ENCODE measurements around the gene TSEN34.

Gene TSEN34

DNA sequence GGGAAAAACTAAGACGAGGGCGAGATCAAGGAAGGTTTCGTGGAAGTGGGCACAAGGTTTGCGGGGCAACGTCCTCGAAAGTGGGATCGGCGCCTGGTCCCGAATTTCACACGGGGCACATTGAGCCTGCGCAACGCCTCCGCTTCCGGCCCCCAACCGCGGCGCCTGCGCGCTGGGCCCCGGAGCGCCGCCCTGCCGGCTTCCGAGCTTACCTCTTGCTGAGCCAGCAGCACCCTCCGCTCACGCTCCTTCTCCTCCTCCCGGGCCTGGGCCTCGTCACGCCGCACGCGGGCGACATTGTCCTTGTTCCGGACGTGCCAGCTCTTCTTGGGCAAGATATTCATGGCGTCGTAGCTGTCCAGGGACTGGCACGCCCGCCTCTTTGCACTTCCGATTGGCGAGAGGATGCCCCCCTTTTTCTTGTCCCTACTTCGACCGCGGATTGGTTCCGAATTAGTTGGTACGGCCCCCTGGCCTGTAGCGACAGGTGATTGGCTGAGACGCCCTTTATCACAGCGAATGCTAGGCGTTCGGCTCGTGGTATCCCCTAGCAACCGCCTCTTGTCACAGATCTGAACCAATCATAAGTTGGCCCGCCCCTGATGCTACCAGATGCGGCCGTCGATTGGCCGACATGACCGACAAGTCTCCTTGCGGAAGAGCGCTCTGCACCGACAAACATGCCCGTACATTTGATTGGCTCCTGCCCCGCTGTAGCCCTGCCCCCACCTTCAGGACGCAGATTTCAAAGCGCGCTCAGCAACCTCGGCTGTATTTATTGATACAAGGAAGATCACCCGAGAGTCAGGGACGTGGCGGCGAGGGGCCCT lies 31.5 kb upstream of the TSEN34 start, which contains the start of gene LENG1:
Gene LENG1 (minus strand): TSS at position 370 of the 830 bp plus-strand sequence. CDS start 26 bp downstream, at position 344.
- Histone ChIP-seq H3K4ac (ENCODE audit: low read depth in 1 of 2, low read length in 2 of 2) (peak within 1 kb of the TSS; percentile 86 to 97), H2AK5ac (ENCODE audit: low read length, severe bottlenecking) (peak within 1 kb of the TSS; percentile 1), H2BK12ac (ENCODE audit: low read length in 2 of 2) (peak within 1 kb of the TSS in 1 of 2 experiments; percentile 92), H2BK120ac (ENCODE audit: low read depth, low read length) (peak within 1 kb of the TSS; percentile 75), H3K36me3 (ENCODE audit: control insufficient read depth in 1 of 2, insufficient read depth in 2 of 2, low read depth in 1 of 2, low read length in 2 of 2) (peaks cover 33 to 38% of the 10 kb centered on the region in 2 experiments), H3K9ac (ENCODE audit: low read length) (peak within 1 kb of the TSS; percentile 94), H3K18ac (ENCODE audit: low read depth in 1 of 2, low read length in 2 of 2) (peak within 1 kb of the TSS; percentile 97 to 99), H3K79me1 (replicated peaks; ENCODE audit: low read length, poor library complexity, severe bottlenecking) (peaks cover 37% of the 10 kb centered on the region), H3K4me2 (ENCODE audit: low read length, poor library complexity, severe bottlenecking) (peak within 1 kb of the TSS; percentile 89), H2AFZ (ENCODE audit: low read depth, low read length) (peak within 1 kb of the TSS; percentile 81), H3K9me3 (ENCODE audit: control insufficient read depth, low read length) (no peaks in the 10 kb centered on the region), H3K27me3 (ENCODE audit: control insufficient read depth in 1 of 2, insufficient read depth in 1 of 2, low read length in 2 of 2) (peaks cover 0 to 2% of the 10 kb centered on the region in 2 experiments), H4K91ac (ENCODE audit: low read length) (peak within 1 kb of the TSS; percentile 96), H3K4me1 (ENCODE audit: control insufficient read depth, insufficient read depth, low read depth, low read length) (peaks cover 23% of the 10 kb centered on the region), H3K23ac (ENCODE audit: low read length in 2 of 2) (peak within 1 kb of the TSS in 1 of 2 experiments; percentile 98), H4K8ac (ENCODE audit: low read length) (peak within 1 kb of the TSS; percentile 86), H3K14ac (ENCODE audit: low read length in 2 of 2) (peak within 1 kb of the TSS in 1 of 2 experiments; percentile 99), H3K4me3 (ENCODE audit: insufficient read depth in 1 of 2, low read depth in 1 of 2, low read length in 2 of 2) (peak within 1 kb of the TSS; percentile 91 to 92), H3K27ac (ENCODE audit: low read length, poor library complexity, severe bottlenecking) (peak within 1 kb of the TSS; percentile 98), H2BK15ac (ENCODE audit: low read depth, poor library complexity, severe bottlenecking) (peak within 1 kb of the TSS; percentile 75), H2BK5ac (ENCODE audit: low read depth, low read length, poor library complexity, severe bottlenecking) (peak within 1 kb of the TSS; percentile 94)
- under 1% methylated on average over 72 of the region's 72 CpGs for WGBS
- peak; percentile 100 for DNase-seq

DNA sequence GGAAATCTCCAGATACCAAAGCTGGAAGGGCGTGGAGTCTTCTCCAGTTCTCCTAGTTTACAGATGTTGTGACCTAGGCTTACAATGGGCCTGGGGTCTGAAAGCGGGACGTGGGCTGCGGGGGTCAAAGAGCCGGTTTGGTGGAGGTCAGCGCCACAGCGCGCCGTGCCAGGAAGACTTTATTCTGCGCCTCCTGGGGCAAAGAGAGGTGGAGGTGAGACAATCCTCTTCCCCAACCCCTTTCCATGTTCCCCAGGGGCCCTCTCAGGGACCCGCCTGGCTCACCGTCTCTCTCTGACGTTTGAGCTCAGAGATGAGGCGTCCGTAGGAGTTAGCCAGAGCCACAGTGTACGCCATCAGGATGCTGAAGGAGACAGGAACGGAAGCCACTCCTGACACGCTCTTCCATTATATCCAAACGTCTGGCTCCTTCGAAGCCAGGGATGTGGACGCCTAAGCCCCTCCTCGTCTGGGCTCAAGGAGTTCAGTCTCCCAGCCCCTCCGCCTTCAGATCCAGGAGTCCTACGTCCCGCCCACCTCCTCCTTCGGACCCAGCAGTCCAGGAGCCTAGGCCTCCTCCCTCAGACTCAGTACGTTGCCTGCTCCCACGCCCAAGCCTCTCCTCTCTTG lies 30.8 kb upstream of the TSEN34 start:
- peak overlapping the region in 1 of 2 experiments; percentile 59 for H3K18ac ChIP-seq (ENCODE audit: low read depth in 1 of 2, low read length in 2 of 2)
- no peak overlapping the region for H2BK12ac ChIP-seq (ENCODE audit: low read length in 2 of 2)
- H2BK120ac ChIP-seq (ENCODE audit: low read depth, low read length), result no peak overlapping the region
- H3K36me3 ChIP-seq (ENCODE audit: control insufficient read depth in 1 of 2, insufficient read depth in 2 of 2, low read depth in 1 of 2, low read length in 2 of 2), result peaks cover 27 to 31% of the 10 kb centered on the region in 2 experiments
- peaks cover 0 to 9% of the 10 kb centered on the region in 2 experiments for H3K27me3 ChIP-seq (ENCODE audit: control insufficient read depth in 1 of 2, insufficient read depth in 1 of 2, low read length in 2 of 2)
- peak overlapping the region; percentile 41 for H2BK15ac ChIP-seq (ENCODE audit: low read depth, poor library complexity, severe bottlenecking)
- peak overlapping the region; percentile 90 for H3K9ac ChIP-seq (ENCODE audit: low read length)
- no peak overlapping the region for H3K14ac ChIP-seq (ENCODE audit: low read length in 2 of 2)
- H3K27ac ChIP-seq (ENCODE audit: low read length, poor library complexity, severe bottlenecking), result peak overlapping the region; percentile 50
- no peak overlapping the region for H2BK5ac ChIP-seq (ENCODE audit: low read depth, low read length, poor library complexity, severe bottlenecking)
- H2AFZ ChIP-seq (ENCODE audit: low read depth, low read length), result peak overlapping the region; percentile 65
- H2AK5ac ChIP-seq (ENCODE audit: low read length, severe bottlenecking), result no peak overlapping the region
- peak overlapping the region; percentile 89 for H3K4me2 ChIP-seq (ENCODE audit: low read length, poor library complexity, severe bottlenecking)
- peak overlapping the region; percentile 56 for H4K91ac ChIP-seq (ENCODE audit: low read length)
- peak; percentile 71 for DNase-seq
- H3K4ac ChIP-seq (ENCODE audit: low read depth in 1 of 2, low read length in 2 of 2), result peak overlapping the region in 1 of 2 experiments; percentile 64
- no peak overlapping the region for H3K23ac ChIP-seq (ENCODE audit: low read length in 2 of 2)
- 3% methylated on average over 27 of the region's 28 CpGs for WGBS
- H3K4me1 ChIP-seq (ENCODE audit: control insufficient read depth, insufficient read depth, low read depth, low read length), result peaks cover 25% of the 10 kb centered on the region
- H4K8ac ChIP-seq (ENCODE audit: low read length), result peak overlapping the region; percentile 43
- peak overlapping the region; percentile 57 to 90 for H3K4me3 ChIP-seq (ENCODE audit: insufficient read depth in 1 of 2, low read depth in 1 of 2, low read length in 2 of 2)
- peaks cover 33% of the 10 kb centered on the region for H3K79me1 ChIP-seq (replicated peaks; ENCODE audit: low read length, poor library complexity, severe bottlenecking)
- no peaks in the 10 kb centered on the region for H3K9me3 ChIP-seq (ENCODE audit: control insufficient read depth, low read length)

DNA sequence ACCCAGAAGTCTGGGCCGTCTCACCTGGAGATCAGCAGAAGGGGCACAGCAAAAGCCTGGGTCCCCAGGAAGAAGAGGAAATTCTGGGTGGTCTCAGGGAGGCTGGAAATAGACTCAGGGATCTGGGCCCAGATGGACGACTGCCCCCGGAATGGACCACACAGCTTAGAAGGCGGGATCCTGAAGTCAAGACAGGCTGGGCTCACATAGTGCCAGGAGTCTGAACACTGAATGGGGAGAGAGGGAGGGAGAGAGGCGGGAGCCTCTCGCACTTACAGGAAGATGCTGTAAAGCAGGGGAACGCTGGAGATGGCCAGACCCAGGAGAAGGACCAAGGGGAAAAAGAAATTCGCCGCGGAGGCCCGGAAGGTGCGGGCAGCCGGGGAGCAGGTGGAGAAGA lies 30.3 kb upstream of the TSEN34 start:
- Histone ChIP-seq H3K23ac (ENCODE audit: low read length in 2 of 2) (no peak overlapping the region), H2BK15ac (ENCODE audit: low read depth, poor library complexity, severe bottlenecking) (no peak overlapping the region), H2BK5ac (ENCODE audit: low read depth, low read length, poor library complexity, severe bottlenecking) (no peak overlapping the region), H3K4ac (ENCODE audit: low read depth in 1 of 2, low read length in 2 of 2) (no peak overlapping the region), H3K14ac (ENCODE audit: low read length in 2 of 2) (no peak overlapping the region), H3K27me3 (ENCODE audit: control insufficient read depth in 1 of 2, insufficient read depth in 1 of 2, low read length in 2 of 2) (peaks cover 0 to 15% of the 10 kb centered on the region in 2 experiments), H3K79me1 (replicated peaks; ENCODE audit: low read length, poor library complexity, severe bottlenecking) (peaks cover 32% of the 10 kb centered on the region), H3K9me3 (ENCODE audit: control insufficient read depth, low read length) (no peaks in the 10 kb centered on the region), H2BK12ac (ENCODE audit: low read length in 2 of 2) (no peak overlapping the region), H3K9ac (ENCODE audit: low read length) (peak overlapping the region; percentile 90), H3K36me3 (ENCODE audit: control insufficient read depth in 1 of 2, insufficient read depth in 2 of 2, low read depth in 1 of 2, low read length in 2 of 2) (peaks cover 24 to 26% of the 10 kb centered on the region in 2 experiments), H3K18ac (ENCODE audit: low read depth in 1 of 2, low read length in 2 of 2) (no peak overlapping the region), H2BK120ac (ENCODE audit: low read depth, low read length) (no peak overlapping the region), H2AFZ (ENCODE audit: low read depth, low read length) (no peak overlapping the region), H3K4me1 (ENCODE audit: control insufficient read depth, insufficient read depth, low read depth, low read length) (peaks cover 25% of the 10 kb centered on the region), H4K91ac (ENCODE audit: low read length) (no peak overlapping the region), H3K27ac (ENCODE audit: low read length, poor library complexity, severe bottlenecking) (no peak overlapping the region), H3K4me3 (ENCODE audit: insufficient read depth in 1 of 2, low read depth in 1 of 2, low read length in 2 of 2) (peak overlapping the region in 1 of 2 experiments; percentile 90), H3K4me2 (ENCODE audit: low read length, poor library complexity, severe bottlenecking) (peak overlapping the region; percentile 89), H4K8ac (ENCODE audit: low read length) (no peak overlapping the region), H2AK5ac (ENCODE audit: low read length, severe bottlenecking) (no peak overlapping the region)
- 80% methylated on average over 13 of the region's 13 CpGs for WGBS
- no peak for DNase-seq

All from mesenchymal stem cell (in vitro differentiated cells and primary cell).